HCT116 (cell line): Measurements from ENCODE around the gene SDK1. TPM values are rescaled to one million over a fixed set of nuclear protein-coding genes. Genes with fewer than 3 reads are reported as not detected.

Source experiments
- ATAC-seq: fragments of 200-7000 bp; cut with Tn5 transposase; 2 replicates; pipeline ENCODE4 v1.9.1; 2020; ENCODE audit warnings: mild to moderate bottlenecking, moderate library complexity
- BruUV-seq: library from RNA; stranded (reverse); fragments of 400-500 nt; replicated peaks from 2 replicates; lab custom pipeline; 2021; lab: Mats Ljungman, UMichigan
- CTCF ChIA-PET: fragments of 300-600 bp; sonication (Branson Sonifier 250); formaldehyde crosslinking; loops from one replicate; lab custom pipeline; 2021; ENCODE audit warnings: antibody characterized with exemption; lab: Charles Lee
- POLR2A ChIA-PET: fragments of 300-600, 350-600 bp; sonication (Branson Sonifier 250); formaldehyde crosslinking; loops from one replicate; lab custom pipeline; 2021; ENCODE audit warnings: antibody characterized with exemption; lab: Charles Lee
- RAD21 ChIA-PET, 2 experiments: fragments of 300-600 bp; sonication (Branson Sonifier 250); formaldehyde crosslinking; loops; one replicate each; lab custom pipeline; 2023; ENCODE audit warnings: low total read pairs in 2 of 2; ENCODE audit not compliant: uncharacterized antibody in 2 of 2, unreplicated experiment in 2 of 2, low non-redundant PET in 1 of 2; lab: Charles Lee
- DNase-seq: peaks from one replicate; pipeline ENCODE4 v3.0.0-alpha.2; 2010; ENCODE audit warnings: low read depth, low spot score
- H2AFZ ChIP-seq: fragments of 200-600 bp; shearing (Covaris generic), sonication (generic); 2 replicates; pipeline ENCODE4 v1.6.1; 2017; ENCODE audit warnings: low read depth, mixed run types, mixed read lengths, antibody characterized with exemption, low read length; ENCODE audit not compliant: poor library complexity, severe bottlenecking
- H3K27ac ChIP-seq: 2 replicates; pipeline ENCODE4 v1.5.1; 2012; ENCODE audit warnings: low read depth, low read length
- H3K27me3 ChIP-seq: fragments of 200-600 bp; sonication (generic); 2 replicates; pipeline ENCODE4 v1.6.1; 2016; ENCODE audit warnings: mixed run types, low read length, mixed read lengths; ENCODE audit not compliant: insufficient read depth
- H3K36me3 ChIP-seq, 2 experiments: fragments of 200-500 bp in 1 of 2; fragments of 200-600 bp in 1 of 2; sonication (Bioruptor generic) in 1 of 2; sonication (generic) in 1 of 2; 2 replicates each; pipeline versions ENCODE4 v1.5.1 to v1.6.1; 2014 to 2016; ENCODE audit warnings: low read length in 2 of 2, inconsistent platforms in 1 of 2, mixed read lengths in 1 of 2, mixed run types in 1 of 2; ENCODE audit not compliant: insufficient read depth in 2 of 2, control insufficient read depth in 1 of 2
- H3K4me1 ChIP-seq, 2 experiments: fragments of 200-600 bp in 1 of 2; sonication (generic) in 1 of 2; 2 replicates each; pipeline versions ENCODE4 v1.5.1 to v1.6.1; 2012 to 2017; ENCODE audit warnings: low read length in 2 of 2, inconsistent platforms in 1 of 2, mild to moderate bottlenecking in 1 of 2, mixed read lengths in 1 of 2, mixed run types in 1 of 2, moderate library complexity in 1 of 2; ENCODE audit not compliant: insufficient read depth in 2 of 2, control insufficient read depth in 1 of 2
- H3K4me2 ChIP-seq: fragments of 200-600 bp; sonication (generic); 2 replicates; pipeline ENCODE4 v1.6.1; 2017; ENCODE audit warnings: mixed run types, low read length, mixed read lengths
- H3K4me3 ChIP-seq, 2 experiments: fragments of 200-600 bp in 1 of 2; sonication (generic) in 1 of 2; replicated peaks in 1 of 2; 2 replicates each; pipeline ENCODE4 v1.5.1; 2011 to 2016; ENCODE audit warnings: low read length in 2 of 2, control low read depth in 1 of 2, low read depth in 1 of 2, mild to moderate bottlenecking in 1 of 2, mixed read lengths in 1 of 2, mixed run types in 1 of 2
- H3K79me2 ChIP-seq: fragments of 200-600 bp; sonication (generic); 2 replicates; pipeline ENCODE4 v1.6.1; 2017; ENCODE audit warnings: mild to moderate bottlenecking, mixed run types, low read length, moderate library complexity, mixed read lengths; ENCODE audit not compliant: insufficient read depth
- H3K9ac ChIP-seq: fragments of 200-600 bp; sonication (generic); 2 replicates; pipeline ENCODE4 v1.6.1; 2016; ENCODE audit warnings: low read length, mixed read lengths
- H3K9me2 ChIP-seq: fragments of 200-600 bp; sonication (generic), shearing (Covaris generic); 2 replicates; pipeline ENCODE4 v1.6.1; 2017; ENCODE audit warnings: mixed run types, mild to moderate bottlenecking, moderate library complexity; ENCODE audit not compliant: insufficient read depth
- H3K9me3 ChIP-seq, 2 experiments: fragments of 200-500 bp in 1 of 2; fragments of 200-600 bp in 1 of 2; sonication (Bioruptor generic) in 1 of 2; sonication (generic) in 1 of 2; 2 replicates each; pipeline ENCODE4 v1.6.1; 2014 to 2017; ENCODE audit warnings: low read length in 2 of 2, mixed read lengths in 2 of 2, inconsistent platforms in 1 of 2, low read depth in 1 of 2, mild to moderate bottlenecking in 1 of 2, mixed run types in 1 of 2, moderate library complexity in 1 of 2; ENCODE audit not compliant: control insufficient read depth in 1 of 2, insufficient read depth in 1 of 2
- H4K20me1 ChIP-seq: fragments of 200-600 bp; sonication (generic), shearing (Covaris generic); 2 replicates; pipeline ENCODE4 v1.6.1; 2017; ENCODE audit warnings: mixed run types, mild to moderate bottlenecking, moderate library complexity; ENCODE audit not compliant: insufficient read depth
- CBX3 ChIP-seq: IDR thresholded peaks from 2 replicates; pipeline ENCODE4 v1.6.1; 2012; ENCODE audit warnings: low read depth
- CEBPB ChIP-seq: IDR thresholded peaks from 2 replicates; pipeline ENCODE4 v1.6.1; 2012; ENCODE audit warnings: low read depth
- CTCF ChIP-seq, 3 experiments: fragments of 200-600 bp in 1 of 3; sonication (generic) in 1 of 3; IDR thresholded peaks in 2 of 3; conservative IDR thresholded peaks in 1 of 3; 2 replicates each; pipeline ENCODE4 v1.5.1; 2012 to 2017; ENCODE audit warnings: low read depth in 2 of 3, low read length in 2 of 3, antibody characterized with exemption in 1 of 3, borderline replicate concordance in 1 of 3, control low read depth in 1 of 3, mild to moderate bottlenecking in 1 of 3, mixed read lengths in 1 of 3, mixed run types in 1 of 3, moderate library complexity in 1 of 3; ENCODE audit not compliant: insufficient read depth in 1 of 3
- EZH2 ChIP-seq: fragments of 200-600 bp; sonication (generic); IDR thresholded peaks from 2 replicates; pipeline ENCODE4 v1.6.1; 2017; ENCODE audit warnings: antibody characterized with exemption, mixed run types
- EZH2phosphoT487 ChIP-seq: fragments of 200-600 bp; IDR thresholded peaks from 2 replicates; pipeline ENCODE4 v1.6.1; 2018; ENCODE audit warnings: antibody characterized with exemption, borderline replicate concordance
- FOSL1 ChIP-seq: IDR thresholded peaks from 2 replicates; pipeline ENCODE4 v1.6.1; 2012; ENCODE audit warnings: low read depth
- JUND ChIP-seq: IDR thresholded peaks from 2 replicates; pipeline ENCODE4 v1.6.1; 2012
- POLR2A ChIP-seq: IDR thresholded peaks from 2 replicates; pipeline ENCODE4 v1.7.0; 2011; ENCODE audit warnings: borderline replicate concordance; ENCODE audit not compliant: insufficient read depth, insufficient read length; ENCODE audit errors: extremely low read depth
- POLR2AphosphoS5 ChIP-seq: IDR thresholded peaks from 2 replicates; pipeline ENCODE4 v1.6.1; 2011; ENCODE audit warnings: mild to moderate bottlenecking, low read depth, low read length, moderate library complexity
- RAD21 ChIP-seq: IDR thresholded peaks from 2 replicates; pipeline ENCODE4 v1.6.1; 2012; ENCODE audit warnings: low read depth, mild to moderate bottlenecking
- REST ChIP-seq: IDR thresholded peaks from 2 replicates; pipeline ENCODE4 v1.6.1; 2012; ENCODE audit warnings: low read depth
- SIN3A ChIP-seq: IDR thresholded peaks from 2 replicates; pipeline ENCODE4 v1.6.1; 2012; ENCODE audit warnings: low read depth
- SP1 ChIP-seq: IDR thresholded peaks from 2 replicates; pipeline ENCODE4 v1.6.1; 2012; ENCODE audit warnings: low read depth
- SRF ChIP-seq: IDR thresholded peaks from 2 replicates; pipeline ENCODE4 v1.6.1; 2012; ENCODE audit warnings: low read depth
- YY1 ChIP-seq: IDR thresholded peaks from 2 replicates; pipeline ENCODE4 v1.6.1; 2011; ENCODE audit warnings: low read length, low read depth, moderate library complexity, mild to moderate bottlenecking; ENCODE audit not compliant: insufficient replicate concordance; ENCODE audit errors: extremely low read depth
- ZNF274 ChIP-seq: fragments of 200-500 bp; sonication (Bioruptor generic); IDR thresholded peaks from 2 replicates; pipeline ENCODE4 v1.6.1; 2014; ENCODE audit warnings: mild to moderate bottlenecking, low read depth, low read length, inconsistent platforms
- intact Hi-C: fragments of 100-400 bp; cut with micrococcal nuclease; formaldehyde crosslinking; loops from 2 replicates; pipeline ENCODE4 v1.10.0; 2022
- total RNA-seq: library from RNA; stranded (reverse); gene quantifications from one replicate; pipeline ENCODE4 v1.2.1, GENCODE V29; 2021; ENCODE audit not compliant: unreplicated experiment
- TF ChIP-seq, protein P1 (sequence below): IDR thresholded peaks from 2 replicates; pipeline ENCODE4 v1.6.1; 2012
- TF ChIP-seq, protein P2 (sequence below): IDR thresholded peaks from 2 replicates; pipeline ENCODE4 v1.6.1; 2012

Gene SDK1
- total RNA-seq, 1 experiment from 2014 or later: 0.05 TPM

- TF ChIP-seq CTCF (IDR thresholded peaks at IDR 0.05 in 2 of 3, conservative IDR thresholded peaks at IDR 0.05 in 1 of 3; ENCODE audit: borderline replicate concordance in 1 of 3, insufficient read depth in 1 of 3, low read depth in 2 of 3, low read length in 2 of 3): no peak
- no peak for TF ChIP-seq CEBPB
Observed at GRCh38 chr7:3404501-3404900, 103.4 kb downstream of the SDK1 start (continued).

DNA sequence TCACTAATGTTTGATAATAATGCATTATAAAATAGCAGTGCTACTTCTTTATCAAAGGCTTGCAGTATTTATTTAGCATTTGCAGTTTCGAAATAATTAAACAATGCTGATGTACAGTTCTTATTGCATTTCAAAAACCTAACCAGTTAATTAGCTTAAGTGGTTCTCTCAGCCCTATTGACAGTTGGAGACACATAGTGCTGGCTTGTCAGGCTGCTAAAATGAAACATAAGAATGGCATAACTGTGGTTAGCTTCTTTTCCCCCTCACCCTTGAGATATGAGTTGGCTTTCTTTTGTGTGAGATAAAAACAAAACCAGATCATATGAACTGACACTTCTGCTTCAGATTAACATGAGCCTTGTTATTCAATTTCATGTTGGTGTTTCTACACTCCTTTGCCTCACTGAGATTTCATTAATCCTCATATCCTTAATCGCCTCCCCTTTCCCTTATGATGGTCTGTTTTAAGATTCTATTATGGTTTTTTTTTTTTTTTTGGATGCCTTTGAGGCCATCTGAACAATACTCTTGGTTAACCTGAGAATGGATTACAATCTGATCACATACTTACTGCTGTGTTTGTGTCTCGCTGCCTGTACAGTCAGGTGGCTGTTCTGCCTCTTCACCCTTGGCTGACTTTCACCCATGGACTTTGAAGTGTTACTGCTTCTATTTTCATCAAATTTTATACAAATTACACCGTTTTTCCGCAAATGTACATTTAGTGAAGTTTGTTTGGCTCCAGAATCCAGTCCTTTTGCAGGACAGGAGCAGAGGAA lies 108.0 kb downstream of the SDK1 start:
- BruUV-seq: no TSS peak
- Histone ChIP-seq H3K9ac (no peak overlapping the region), H3K4me3 (no peak overlapping the region), H3K36me3 (no peaks in the 10 kb centered on the region), H4K20me1 (no peaks in the 10 kb centered on the region), H3K27ac (no peak overlapping the region), H3K9me3 (no peaks in the 10 kb centered on the region), H3K27me3 (peaks cover 51% of the 10 kb centered on the region), H3K4me1 (no peaks in the 10 kb centered on the region), H3K79me2 (no peaks in the 10 kb centered on the region), H2AFZ (no peak overlapping the region), H3K4me2 (no peak overlapping the region), H3K9me2 (no peaks in the 10 kb centered on the region)
- ATAC-seq (no peak), DNase-seq (no peak)
- RAD21 ChIA-PET: no interaction called here
- TF ChIP-seq RAD21: no peak
- TF ChIP-seq CEBPB: no peak
- no peak for TF ChIP-seq EZH2
- no peak for TF ChIP-seq REST
- no peak for TF ChIP-seq EZH2phosphoT487
- no peak for TF ChIP-seq POLR2A
- no peak for TF ChIP-seq POLR2AphosphoS5
- no peak for TF ChIP-seq SIN3A
- no peak for TF ChIP-seq SP1
- TF ChIP-seq FOSL1: no peak
- TF ChIP-seq, protein P1, sequence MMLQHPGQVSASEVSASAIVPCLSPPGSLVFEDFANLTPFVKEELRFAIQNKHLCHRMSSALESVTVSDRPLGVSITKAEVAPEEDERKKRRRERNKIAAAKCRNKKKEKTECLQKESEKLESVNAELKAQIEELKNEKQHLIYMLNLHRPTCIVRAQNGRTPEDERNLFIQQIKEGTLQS: no peak
- TF ChIP-seq, protein P2, sequence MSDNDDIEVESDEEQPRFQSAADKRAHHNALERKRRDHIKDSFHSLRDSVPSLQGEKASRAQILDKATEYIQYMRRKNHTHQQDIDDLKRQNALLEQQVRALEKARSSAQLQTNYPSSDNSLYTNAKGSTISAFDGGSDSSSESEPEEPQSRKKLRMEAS: no peak
- no peak for TF ChIP-seq YY1
- TF ChIP-seq SRF: no peak
- no peak for TF ChIP-seq JUND
- TF ChIP-seq ZNF274: no peak
- TF ChIP-seq CBX3: no peak
- intact Hi-C loops: no loop called here
- POLR2A ChIA-PET: no interaction called here
- CTCF ChIA-PET: interaction anchor here (0.9 kb wide), 1 partner anchor 9 kb away, joined by 3 read pairs; no protein-coding TSS in a partner anchor
